SK-N-SH (cell line): ENCODE data around the gene TC2N. TPM values are rescaled to one million over a fixed set of nuclear protein-coding genes. Genes with fewer than 3 reads are reported as not detected.

ENCODE experiments used
- CTCF ChIA-PET: fragments of 300-600, 350-600 bp; formaldehyde crosslinking; extraction: SDS; loops from one replicate; lab custom pipeline; 2021; lab: Yijun Ruan, JAX
- POLR2A ChIA-PET: fragments of 350-600 bp; sonication (Branson Sonifier 250); formaldehyde crosslinking; extraction: SDS; loops from one replicate; lab custom pipeline; 2020; ENCODE audit warnings: antibody characterized with exemption, inconsistent platforms; lab: Yijun Ruan, JAX
- DNase-seq: peaks from one replicate; pipeline ENCODE4 v3.0.0; 2012
- H2AFZ ChIP-seq: fragments of 200-600 bp; sonication (generic); 2 replicates; pipeline ENCODE4 v1.8.1; 2016; ENCODE audit warnings: antibody characterized with exemption, mild to moderate bottlenecking, low read depth
- H3F3A ChIP-seq: fragments of 200-600 bp; sonication (generic); replicated peaks from 2 replicates; pipeline ENCODE3; 2016; ENCODE audit warnings: antibody characterized with exemption, mild to moderate bottlenecking; ENCODE audit not compliant: insufficient read depth
- H3K27ac ChIP-seq, 2 experiments: fragments of 200-500 bp in 1 of 2; fragments of 200-600 bp in 1 of 2; sonication (Bioruptor generic) in 1 of 2; sonication (generic), shearing (Covaris generic) in 1 of 2; 2 replicates each; pipeline versions ENCODE4 v1.5.1 to v1.6.1; 2014 to 2016; ENCODE audit warnings: low read depth in 2 of 2, inconsistent platforms in 1 of 2, low read length in 1 of 2, mild to moderate bottlenecking in 1 of 2, mixed read lengths in 1 of 2
- H3K27me3 ChIP-seq: fragments of 200-600 bp; sonication (generic), shearing (Covaris generic); 2 replicates; pipeline ENCODE4 v1.6.1; 2016; ENCODE audit warnings: mixed run types; ENCODE audit not compliant: insufficient read depth
- H3K36me3 ChIP-seq, 2 experiments: fragments of 200-500 bp in 1 of 2; fragments of 200-600 bp in 1 of 2; sonication (Bioruptor generic) in 1 of 2; sonication (generic) in 1 of 2; replicated peaks in 1 of 2; 2 replicates each; pipeline versions ENCODE3 to v1.5.1; 2014 to 2016; ENCODE audit warnings: low read length in 1 of 2, mild to moderate bottlenecking in 1 of 2; ENCODE audit not compliant: insufficient read depth in 2 of 2, control insufficient read depth in 1 of 2
- H3K4me1 ChIP-seq, 2 experiments: fragments of 200-500 bp in 1 of 2; fragments of 200-600 bp in 1 of 2; sonication (Bioruptor generic) in 1 of 2; sonication (generic), shearing (Covaris generic) in 1 of 2; 2 replicates each; pipeline versions ENCODE4 v1.5.1 to v1.6.1; 2014 to 2016; ENCODE audit warnings: low read depth in 1 of 2, low read length in 1 of 2, mixed run types in 1 of 2; ENCODE audit not compliant: insufficient read depth in 2 of 2, control insufficient read depth in 1 of 2
- H3K4me2 ChIP-seq: fragments of 200-600 bp; sonication (generic), shearing (Covaris generic); 2 replicates; pipeline ENCODE4 v1.6.1; 2017; ENCODE audit warnings: mixed run types
- H3K4me3 ChIP-seq, 2 experiments: fragments of 200-500 bp in 1 of 2; fragments of 200-600 bp in 1 of 2; sonication (Bioruptor generic) in 1 of 2; sonication (generic), shearing (Covaris generic) in 1 of 2; 2 replicates each; pipeline versions ENCODE4 v1.5.1 to v1.8.1; 2014 to 2016; ENCODE audit warnings: low read depth in 2 of 2, inconsistent platforms in 1 of 2, low read length in 1 of 2, mild to moderate bottlenecking in 1 of 2, mixed read lengths in 1 of 2, moderate library complexity in 1 of 2
- H3K79me2 ChIP-seq: fragments of 200-600 bp; sonication (generic); 2 replicates; pipeline ENCODE4 v1.8.1; 2017; ENCODE audit warnings: mild to moderate bottlenecking; ENCODE audit not compliant: insufficient read depth
- H3K9ac ChIP-seq: fragments of 200-600 bp; sonication (generic); 2 replicates; pipeline ENCODE4 v1.6.1; 2017; ENCODE audit warnings: mixed run types
- H3K9me2 ChIP-seq: fragments of 200-600 bp; sonication (generic); 2 replicates; pipeline ENCODE4 v1.6.1; 2017; ENCODE audit warnings: mixed run types
- H3K9me3 ChIP-seq: fragments of 200-600 bp; sonication (generic); 2 replicates; pipeline ENCODE4 v1.6.1; 2017; ENCODE audit warnings: mixed run types, mild to moderate bottlenecking, moderate library complexity
- H4K20me1 ChIP-seq: fragments of 200-600 bp; sonication (generic); 2 replicates; pipeline ENCODE4 v1.6.1; 2017; ENCODE audit warnings: mild to moderate bottlenecking, mixed run types; ENCODE audit not compliant: insufficient read depth
- ELF1 ChIP-seq: IDR thresholded peaks from 2 replicates; pipeline ENCODE4 v1.4.0; 2012
- EP300 ChIP-seq, 2 experiments: IDR thresholded peaks; 2 replicates each; pipeline versions ENCODE4 v1.4.0 to v1.6.1; 2012; ENCODE audit warnings: borderline replicate concordance in 1 of 2, low read depth in 1 of 2, low read length in 1 of 2
- FOSL2 ChIP-seq: IDR thresholded peaks from 2 replicates; pipeline ENCODE4 v1.4.0; 2012; ENCODE audit warnings: low read depth, mild to moderate bottlenecking, moderate library complexity, borderline replicate concordance
- FOXM1 ChIP-seq: IDR thresholded peaks from 2 replicates; pipeline ENCODE4 v1.4.0; 2012; ENCODE audit warnings: low read depth, mild to moderate bottlenecking
- GABPA ChIP-seq: IDR thresholded peaks from 2 replicates; pipeline ENCODE4 v1.4.0; 2012; ENCODE audit warnings: low read depth, mild to moderate bottlenecking
- GATA2 ChIP-seq: sonication (generic); formaldehyde crosslinking; IDR thresholded peaks from 2 replicates; pipeline ENCODE4 v1.5.0; 2020; ENCODE audit warnings: mild to moderate bottlenecking, missing genetic modification reagents
- JUND ChIP-seq: IDR thresholded peaks from 2 replicates; pipeline ENCODE4 v1.4.0; 2012
- MAX ChIP-seq: IDR thresholded peaks from 2 replicates; pipeline ENCODE4 v1.4.0; 2012; ENCODE audit warnings: low read depth
- MXI1 ChIP-seq: IDR thresholded peaks from 2 replicates; pipeline ENCODE4 v1.6.1; 2012; ENCODE audit warnings: mild to moderate bottlenecking, low read depth, low read length, improper control_type of control experiment
- RAD21 ChIP-seq: IDR thresholded peaks from 2 replicates; pipeline ENCODE4 v1.6.1; 2012; ENCODE audit warnings: mild to moderate bottlenecking, low read length
- REST ChIP-seq: IDR thresholded peaks from 2 replicates; pipeline ENCODE4 v1.6.1; 2012; ENCODE audit warnings: mild to moderate bottlenecking, low read depth, low read length, moderate library complexity
- RFX5 ChIP-seq: IDR thresholded peaks from 2 replicates; pipeline ENCODE4 v1.6.1; 2012; ENCODE audit warnings: mild to moderate bottlenecking, improper control_type of control experiment, low read length
- RXRA ChIP-seq: IDR thresholded peaks from 2 replicates; pipeline ENCODE4 v1.4.0; 2012; ENCODE audit warnings: low read depth, mild to moderate bottlenecking, borderline replicate concordance
- SMC3 ChIP-seq: IDR thresholded peaks from 2 replicates; pipeline ENCODE4 v1.6.1; 2012; ENCODE audit warnings: low read depth, low read length, improper control_type of control experiment
- TCF12 ChIP-seq: IDR thresholded peaks from 2 replicates; pipeline ENCODE4 v1.4.0; 2012
- YY1 ChIP-seq: IDR thresholded peaks from 2 replicates; pipeline ENCODE4 v1.4.0; 2012; ENCODE audit warnings: low read depth, mild to moderate bottlenecking
- WGBS: methylation state at CpG from one replicate; pipeline ENCODE4 v1.1.6; 2017; ENCODE audit warnings: low lambda C conversion rate; 5-methylcytosine and 5-hydroxymethylcytosine counted together
- polyA plus RNA-seq, 3 experiments: library from polyadenylated mRNA; depleted of rRNA; stranded (reverse); fragments of >200 nt; gene quantifications; 2 replicates each; pipeline ENCODE4 v1.2.3, GENCODE V29; 2012
- TF ChIP-seq, protein P1 (sequence below): fragments of 150-350 bp; IDR thresholded peaks from 2 replicates; pipeline ENCODE4 v1.6.1; 2016; ENCODE audit warnings: mild to moderate bottlenecking, low read depth, low read length

TC2N gene
- polyA plus RNA-seq, 1 of the 3 experiments (the other 2 are of a cell fraction) = not detected

DNA sequence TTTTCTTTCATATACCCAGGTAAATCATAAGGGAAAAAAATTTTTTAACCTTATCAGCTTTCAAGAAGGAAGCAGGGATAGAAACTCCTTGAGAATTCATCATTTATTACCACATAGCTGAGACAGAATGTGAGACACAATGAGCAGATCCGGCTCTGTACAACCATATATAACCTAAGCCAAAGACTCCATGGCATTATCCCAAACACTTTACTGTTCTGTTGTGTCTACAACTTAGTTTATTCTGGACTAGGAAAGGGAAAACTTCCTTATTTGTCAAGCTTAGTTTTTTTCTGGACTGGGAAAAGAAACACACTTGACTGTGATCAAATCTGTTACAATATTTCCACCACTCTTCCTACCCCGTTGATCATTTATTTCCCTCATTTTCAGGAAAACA, 97.2 kb downstream of the TC2N start:
- CTCF ChIA-PET = no interaction called here
- WGBS = 13% methylated on average over 2 of the region's 2 CpGs
- no peak for TF ChIP-seq MAX
- no peak for TF ChIP-seq SMC3
- TF ChIP-seq FOXM1 = no peak
- TF ChIP-seq FOSL2 = no peak
- no peak for TF ChIP-seq ELF1
- TF ChIP-seq RXRA = no peak
- TF ChIP-seq YY1 = no peak
- no peak for TF ChIP-seq RFX5
- no peak for TF ChIP-seq GABPA
- TF ChIP-seq GATA2 (CRISPR knock-in tag) = no peak
- no peak for TF ChIP-seq EP300 (IDR thresholded peaks at IDR 0.05; ENCODE audit: borderline replicate concordance in 1 of 2, low read depth in 1 of 2, low read length in 1 of 2)
- TF ChIP-seq TCF12 = no peak
- TF ChIP-seq REST = no peak
- no peak for TF ChIP-seq JUND
- TF ChIP-seq, protein P1, sequence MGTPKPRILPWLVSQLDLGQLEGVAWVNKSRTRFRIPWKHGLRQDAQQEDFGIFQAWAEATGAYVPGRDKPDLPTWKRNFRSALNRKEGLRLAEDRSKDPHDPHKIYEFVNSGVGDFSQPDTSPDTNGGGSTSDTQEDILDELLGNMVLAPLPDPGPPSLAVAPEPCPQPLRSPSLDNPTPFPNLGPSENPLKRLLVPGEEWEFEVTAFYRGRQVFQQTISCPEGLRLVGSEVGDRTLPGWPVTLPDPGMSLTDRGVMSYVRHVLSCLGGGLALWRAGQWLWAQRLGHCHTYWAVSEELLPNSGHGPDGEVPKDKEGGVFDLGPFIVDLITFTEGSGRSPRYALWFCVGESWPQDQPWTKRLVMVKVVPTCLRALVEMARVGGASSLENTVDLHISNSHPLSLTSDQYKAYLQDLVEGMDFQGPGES = no peak
- TF ChIP-seq RAD21 = no peak
- no peak for TF ChIP-seq MXI1
- Histone ChIP-seq H3K9ac (no peak overlapping the region), H3K4me2 (no peak overlapping the region), H3K4me1 (no peaks in the 10 kb centered on the region), H3K36me3 (no peaks in the 10 kb centered on the region), H2AFZ (no peak overlapping the region), H3K79me2 (no peaks in the 10 kb centered on the region), H3K4me3 (no peak overlapping the region), H3K27me3 (no peaks in the 10 kb centered on the region; the same call in 1 of the 2 replicates), H3K9me3 (no peaks in the 10 kb centered on the region), H3K9me2 (no peaks in the 10 kb centered on the region), H3F3A (no peaks in the 10 kb centered on the region), H3K27ac (no peak overlapping the region), H4K20me1 (no peaks in the 10 kb centered on the region)
- POLR2A ChIA-PET = no interaction called here
- no peak for DNase-seq
